Activated naive CD4-positive, alpha-beta T cell treated with Interleukin-2 at 50 U/mL for 16 hours (primary cell): Measurements from ENCODE around the gene NDUFS1.
"Not testable (repeated sequence)": the region's sequence is repeated elsewhere in the genome, so short reads cannot be mapped to it uniquely, and the experiment has no call there.

Experiments
- DNase-seq: peaks from one replicate; pipeline ENCODE4 v3.0.0-alpha.2; 2020

The NDUFS1 gene

GRCh38 chr2:206159346-206160124 is at the start of gene NDUFS1, which contains the start of gene EEF1B2:
Gene NDUFS1 (minus strand): TSS chr2:206159444. CDS start chr2:206153678, 5,766 bp downstream.
Gene EEF1B2 (plus strand): TSS chr2:206159895. CDS start chr2:206159980, 85 bp downstream.
- DNase-seq = peak; percentile 99

DNA sequence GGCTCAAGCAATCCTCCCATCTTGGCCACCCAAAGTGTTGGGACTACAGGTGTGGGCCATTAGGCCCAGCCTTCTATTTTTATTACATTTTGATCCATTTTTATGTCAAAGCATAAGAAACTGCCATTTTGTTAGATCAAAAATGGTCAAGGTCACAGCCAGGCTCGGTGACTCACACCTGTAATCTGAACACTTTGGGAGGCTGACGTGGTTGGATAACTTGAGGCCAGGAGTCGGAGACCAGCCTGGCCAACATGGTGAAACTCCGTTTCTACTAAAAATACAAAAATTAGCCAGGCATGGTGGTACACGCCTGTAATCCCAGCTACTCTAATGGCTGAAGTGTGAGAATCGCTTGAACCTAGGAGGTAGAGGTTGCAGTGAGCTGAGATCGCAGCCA is 49.7 kb upstream of the NDUFS1 start:
- no peak for DNase-seq

DNA sequence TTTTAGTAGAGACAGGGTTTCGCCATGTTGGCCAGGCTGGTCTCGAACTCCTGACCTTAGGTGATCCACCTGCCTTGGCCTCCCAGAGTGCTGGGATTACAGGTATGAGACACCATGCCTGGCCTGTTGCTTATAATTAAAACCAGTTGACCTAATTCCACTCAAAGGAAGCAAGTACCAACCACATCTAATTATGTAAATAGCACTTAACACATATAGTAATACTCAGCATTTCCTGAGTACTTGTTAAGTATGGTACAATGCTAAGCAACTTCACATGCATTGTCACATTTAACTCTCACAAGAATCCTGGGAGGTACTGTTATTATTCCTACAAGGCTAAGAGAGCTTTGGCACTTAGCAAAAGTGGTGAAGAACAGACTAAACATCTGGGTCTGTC is 48.1 kb upstream of the NDUFS1 start:
- not testable (repeated sequence) for DNase-seq

- DNase-seq = no peak
Measured at GRCh38 chr2:206204710-206205109, 45.5 kb upstream of the NDUFS1 start.

DNA sequence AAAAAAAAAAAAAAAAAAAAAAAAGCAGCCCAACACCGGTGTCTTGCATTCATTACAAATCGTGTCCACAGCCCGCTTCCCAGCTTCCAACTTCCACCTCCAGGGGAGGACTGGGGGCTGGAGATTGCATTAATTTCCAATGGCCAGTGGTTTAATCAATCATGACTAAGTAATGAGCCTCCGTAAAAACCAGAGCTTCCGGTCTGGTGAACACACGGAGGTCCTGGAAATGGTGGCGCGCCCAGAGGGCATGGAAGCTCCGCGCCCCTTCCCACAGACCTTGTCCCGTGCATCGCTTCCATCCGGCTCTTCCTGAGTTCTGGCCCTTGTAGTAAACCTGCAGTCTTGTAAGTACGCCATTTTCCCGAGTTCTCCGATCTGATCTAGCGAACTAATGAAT is 44.1 kb upstream of the NDUFS1 start:
- DNase-seq = no peak

DNA sequence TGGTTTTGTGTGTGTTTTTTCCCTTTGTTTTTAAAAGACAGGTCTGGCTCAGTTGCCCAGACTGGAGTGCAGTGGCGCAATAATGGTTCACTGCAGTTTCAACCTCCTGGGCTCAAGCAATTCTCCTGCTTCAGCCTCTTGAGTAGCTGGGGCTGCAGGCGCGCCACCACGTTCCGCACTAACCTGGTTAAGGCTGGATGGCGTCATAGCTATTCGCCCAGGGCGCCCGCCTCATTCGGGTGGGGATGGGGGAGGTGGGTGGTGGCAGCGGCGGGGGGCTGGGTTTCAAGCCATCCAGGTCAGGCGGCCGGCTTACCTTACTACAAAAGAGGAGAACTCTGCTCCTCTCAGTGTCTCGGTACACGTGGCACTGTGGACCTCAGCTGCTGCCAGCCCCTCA is 43.2 kb upstream of the NDUFS1 start:
- DNase-seq = no peak

GRCh38 chr2:206201075-206201848 is 42.0 kb upstream of the NDUFS1 start:
- DNase-seq = no peak

DNA sequence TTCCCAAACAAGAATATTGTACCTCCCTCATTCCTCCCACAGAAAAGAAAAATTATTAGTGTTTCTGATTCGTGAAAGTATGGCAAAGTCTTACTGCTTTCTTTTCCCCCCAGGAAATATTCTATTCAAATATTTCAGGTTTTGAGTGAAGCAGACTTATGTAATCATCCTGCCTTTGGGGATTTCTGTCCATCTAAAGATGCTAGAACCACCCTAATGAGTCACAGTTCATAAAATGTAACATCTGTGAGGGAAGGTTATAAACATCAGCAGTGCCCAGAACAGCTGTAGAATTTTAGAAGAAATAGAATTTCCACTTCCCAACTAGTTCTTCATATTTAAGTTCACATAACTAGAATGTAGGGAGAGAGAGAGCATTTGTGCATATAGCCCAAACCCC is 39.4 kb upstream of the NDUFS1 start:
- no peak for DNase-seq

DNA sequence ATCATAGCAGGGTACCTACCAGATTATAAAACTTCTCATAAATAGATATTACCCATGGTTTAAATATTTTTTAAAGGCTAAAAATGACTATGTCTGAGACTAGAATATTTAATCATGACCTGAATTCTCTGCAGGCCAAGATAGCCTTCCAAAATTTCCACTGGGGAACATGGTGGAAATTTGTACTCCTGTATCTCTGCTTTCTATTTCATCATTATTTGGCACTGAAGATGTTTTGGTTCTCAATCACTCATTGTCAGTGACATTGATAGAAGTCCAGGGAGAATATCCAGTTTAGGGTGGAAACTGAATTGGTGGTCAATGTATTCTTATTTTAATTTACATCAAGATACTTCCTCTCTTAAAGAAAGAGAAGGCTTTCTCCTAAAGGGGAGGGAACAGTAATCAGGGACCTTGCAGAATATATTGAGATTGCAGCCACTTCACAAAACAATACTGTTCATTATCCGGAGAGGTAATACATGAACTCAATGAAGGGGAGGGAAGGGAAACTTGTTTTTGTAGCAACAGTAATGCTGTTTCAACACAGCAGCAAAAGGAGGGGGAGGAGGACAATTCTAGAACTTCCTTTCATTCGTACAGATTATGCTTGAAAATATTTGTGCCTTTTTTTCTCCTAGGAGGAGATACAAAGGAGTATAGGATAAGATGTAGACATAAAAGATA is 34.6 kb upstream of the NDUFS1 start:
- DNase-seq = no peak

- DNase-seq = no peak
Measured at GRCh38 chr2:206192157-206192556, 32.9 kb upstream of the NDUFS1 start.

DNA sequence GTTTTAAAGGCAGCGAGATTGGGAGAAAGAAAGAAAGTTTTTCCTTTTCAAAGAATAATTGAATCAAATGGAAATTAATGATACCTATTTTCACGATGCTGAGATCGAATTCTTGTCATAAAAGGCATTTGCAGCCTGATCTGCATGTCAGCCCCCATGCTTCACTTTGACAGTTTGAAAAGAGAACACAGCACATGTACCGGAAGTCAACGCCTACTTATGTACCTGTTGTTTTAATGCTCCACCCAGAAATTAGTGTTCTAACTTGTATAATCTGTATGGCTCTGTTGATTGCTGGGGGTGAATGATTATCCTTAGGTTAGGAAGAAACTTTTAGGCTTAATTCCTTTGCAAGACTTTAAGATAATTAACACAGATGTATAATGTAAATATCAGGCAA is 31.4 kb upstream of the NDUFS1 start:
- no peak for DNase-seq

DNA sequence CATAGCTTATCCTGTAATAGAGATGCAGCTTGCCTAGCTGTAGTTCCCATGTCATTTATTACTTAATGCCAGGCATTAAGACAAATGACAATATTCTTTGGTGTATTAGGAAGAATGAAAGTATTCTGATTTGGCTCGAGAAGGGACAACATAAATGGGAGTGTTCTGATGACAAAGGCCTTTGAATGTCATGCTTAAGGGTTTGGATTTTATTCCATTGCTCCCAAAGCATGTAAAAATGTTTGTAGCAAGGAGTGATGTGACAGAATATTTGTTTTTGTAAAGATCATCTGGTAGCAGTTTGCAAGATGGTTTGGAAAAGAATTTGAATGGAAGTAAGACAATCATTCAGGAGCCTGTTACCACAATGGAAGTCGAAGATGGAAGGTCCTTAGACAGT is 30.9 kb upstream of the NDUFS1 start:
- DNase-seq = no peak

- no peak for DNase-seq
Measured at GRCh38 chr2:206189691-206190090, 30.4 kb upstream of the NDUFS1 start.

GRCh38 chr2:206181526-206181925 is 22.3 kb upstream of the NDUFS1 start:
- not testable (repeated sequence) for DNase-seq

- DNase-seq = no peak
Measured at GRCh38 chr2:206176901-206177300, 17.7 kb upstream of the NDUFS1 start.

DNA sequence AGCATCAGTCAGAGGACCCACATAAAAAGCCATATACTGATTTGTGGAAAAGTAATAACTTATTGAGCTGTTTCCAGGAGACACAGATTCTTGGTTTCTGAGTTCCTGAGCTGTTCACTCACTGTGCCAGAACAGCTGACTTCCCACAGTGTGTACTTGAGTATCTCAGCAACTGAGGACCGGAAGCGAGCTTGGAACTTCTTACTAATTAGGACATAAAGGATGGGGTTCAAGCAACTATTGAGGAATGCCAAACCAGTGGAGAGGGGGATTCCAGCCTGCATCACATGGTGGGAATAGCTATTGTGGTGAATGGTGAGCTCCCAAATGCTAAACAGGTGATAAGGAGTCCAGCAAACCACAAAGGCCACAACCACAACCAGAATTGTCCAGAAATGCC is 16.9 kb upstream of the NDUFS1 start:
- no peak for DNase-seq

- no peak for DNase-seq
Measured at GRCh38 chr2:206173147-206173546, 13.9 kb upstream of the NDUFS1 start.

GRCh38 chr2:206171624-206172397 is 12.6 kb upstream of the NDUFS1 start:
- not testable (repeated sequence) for DNase-seq

GRCh38 chr2:206168230-206168629 is 9.0 kb upstream of the NDUFS1 start:
- not testable (repeated sequence) for DNase-seq

DNA sequence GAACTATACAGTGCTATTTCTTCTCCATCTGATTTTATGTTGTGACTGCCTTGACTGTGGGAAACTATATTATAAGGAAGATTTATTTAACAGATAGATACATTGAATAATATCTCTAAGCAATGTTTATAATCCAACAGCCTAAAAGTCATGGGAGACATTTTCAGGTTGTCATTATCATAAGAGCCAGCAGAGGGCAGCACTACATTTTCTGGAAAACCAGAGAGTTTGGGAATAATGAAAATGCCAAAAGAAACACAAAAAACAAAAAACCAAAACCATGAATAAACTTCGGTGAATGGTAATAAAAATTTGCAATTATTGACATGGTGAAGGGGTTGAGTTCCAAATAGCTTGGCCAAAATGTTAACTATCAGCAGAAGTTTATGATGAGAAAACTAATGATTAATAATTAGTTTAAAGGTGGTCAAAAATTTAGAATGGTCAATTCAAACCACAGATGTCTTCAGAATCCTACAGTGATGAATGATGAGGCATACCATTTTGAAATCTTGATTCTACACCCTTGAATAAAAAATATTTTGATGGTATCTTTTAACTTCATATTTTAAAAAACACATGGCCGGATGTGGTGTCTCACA is 5.1 kb upstream of the NDUFS1 start:
- peak; percentile 9 for DNase-seq

DNA sequence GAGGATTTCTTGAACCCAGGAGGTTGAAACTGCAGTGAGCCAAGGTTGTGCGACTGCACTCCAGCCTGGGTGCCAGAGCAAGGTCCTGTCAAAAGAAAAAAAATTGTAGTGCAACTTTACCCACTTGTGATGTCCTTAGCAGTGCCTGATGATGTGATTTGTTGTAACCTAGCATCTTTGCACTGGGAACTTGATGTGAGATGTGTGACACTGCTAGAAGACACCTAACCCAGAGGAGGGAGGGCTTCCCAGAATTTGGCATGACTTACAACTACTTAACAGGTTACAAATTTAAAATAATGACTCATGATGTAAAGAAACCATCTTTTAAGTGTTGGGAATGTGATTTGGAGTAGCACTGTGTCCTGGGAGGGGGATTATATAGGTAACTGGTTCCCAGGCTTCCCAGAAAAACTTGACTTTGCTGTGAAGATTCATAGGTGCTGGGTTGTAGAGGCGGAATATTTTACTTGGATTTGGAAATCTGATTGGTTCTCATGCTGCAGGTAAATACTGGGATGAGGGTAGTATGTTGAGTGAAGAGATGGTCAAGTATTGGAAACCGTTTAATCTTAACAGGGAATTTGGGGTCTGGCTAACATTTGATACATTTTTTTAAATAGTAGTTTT is 4.1 kb upstream of the NDUFS1 start:
- no peak for DNase-seq

DNA sequence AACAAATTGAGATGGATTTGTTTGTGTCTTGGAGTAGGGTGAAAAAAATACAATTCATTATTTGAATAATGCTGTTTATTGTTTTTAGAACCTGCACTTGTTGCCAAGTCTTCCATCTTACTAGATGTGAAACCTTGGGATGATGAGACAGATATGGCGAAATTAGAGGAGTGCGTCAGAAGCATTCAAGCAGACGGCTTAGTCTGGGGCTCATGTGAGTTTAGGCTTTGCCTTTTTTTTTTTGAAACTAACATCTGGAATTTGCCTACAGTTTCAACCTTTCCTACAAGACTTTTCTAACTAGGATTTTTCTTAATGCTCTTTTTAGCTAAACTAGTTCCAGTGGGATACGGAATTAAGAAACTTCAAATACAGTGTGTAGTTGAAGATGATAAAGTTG is 3.2 kb upstream of the NDUFS1 start:
- DNase-seq = not testable (repeated sequence)
